ENCODE data around the gene CAMTA1.
A peak's percentile ranks its signal among the peaks of the same experiment; 100 is the strongest.
"Not testable (repeated sequence)": the region's sequence is repeated elsewhere in the genome, so short reads cannot be mapped to it uniquely, and the experiment has no call there.

CAMTA1 gene

GRCh38 chr1:7322283-7322785 is 537.1 kb downstream of the CAMTA1 start:
- H3K27ac ChIP-seq = no peak overlapping the region

GRCh38 chr1:7322912-7323311 is 537.7 kb downstream of the CAMTA1 start:
- Histone ChIP-seq H3K27ac (no peak overlapping the region), H3K4me3 (no peak overlapping the region)

More at GRCh38 chr1:7322283-7322785, 537.1 kb downstream of the CAMTA1 start:
- H3K4me3 ChIP-seq = no peak overlapping the region

GRCh38 chr1:7325254-7325653 is 540.0 kb downstream of the CAMTA1 start:
- Histone ChIP-seq H3K4me3 (no peak overlapping the region), H3K27ac (no peak overlapping the region)

DNA sequence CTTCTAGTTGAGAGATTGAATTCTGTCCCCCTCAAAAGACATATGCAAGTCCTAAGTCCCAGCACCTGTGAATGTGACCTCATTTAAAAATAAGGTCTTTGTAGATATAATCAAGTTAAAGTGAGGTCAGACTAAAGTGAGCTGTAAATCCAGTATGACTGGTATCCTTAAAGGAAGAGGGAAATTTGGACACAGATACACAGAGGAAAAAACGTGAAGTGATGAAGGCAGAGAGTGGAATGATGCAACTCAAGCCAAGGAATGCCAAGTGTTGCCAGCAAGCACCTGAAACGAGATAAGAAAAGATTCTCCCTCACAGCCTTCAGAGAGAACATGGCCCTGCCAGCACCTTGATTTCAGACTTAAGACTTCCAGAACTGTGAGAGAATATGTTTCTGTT is 541.1 kb downstream of the CAMTA1 start:
- Histone ChIP-seq H3K27ac (no peak overlapping the region), H3K4me3 (no peak overlapping the region)

GRCh38 chr1:7327849-7328248 is 542.6 kb downstream of the CAMTA1 start:
- no peak overlapping the region for H3K4me3 ChIP-seq
- H3K27ac ChIP-seq = no peak overlapping the region

- H3K4me3 ChIP-seq = no peak overlapping the region
- no peak overlapping the region for H3K27ac ChIP-seq
Measured at GRCh38 chr1:7329868-7330615, 544.8 kb downstream of the CAMTA1 start.

DNA sequence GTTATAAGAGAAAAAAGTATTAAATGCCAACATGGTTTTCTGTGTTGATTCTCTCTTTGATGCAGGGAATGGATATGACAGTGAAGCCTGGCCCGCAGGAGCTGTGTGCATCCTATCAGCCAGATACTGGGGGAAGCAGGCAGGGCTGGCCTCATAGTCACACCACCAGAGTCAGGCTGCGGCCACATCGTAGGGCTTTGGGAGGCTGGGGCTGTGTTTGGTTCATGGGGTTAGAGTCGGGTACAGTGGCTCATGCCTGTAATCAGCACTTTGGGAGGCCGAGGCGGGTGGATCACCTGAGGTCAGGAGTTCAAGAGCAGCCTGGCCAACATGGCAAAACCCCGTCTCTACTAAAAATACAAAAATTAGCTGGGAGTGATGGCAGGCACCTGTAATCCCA is 545.5 kb downstream of the CAMTA1 start:
- H3K4me3 ChIP-seq, H3K27ac ChIP-seq: not testable (repeated sequence)

- no peak overlapping the region for H3K27ac ChIP-seq
- no peak overlapping the region for H3K4me3 ChIP-seq
Measured at GRCh38 chr1:7331926-7332535, 546.8 kb downstream of the CAMTA1 start.

- H3K27ac ChIP-seq = no peak overlapping the region
- H3K4me3 ChIP-seq = no peak overlapping the region
Measured at GRCh38 chr1:7333094-7333493, 547.8 kb downstream of the CAMTA1 start.

- Histone ChIP-seq H3K27ac (no peak overlapping the region), H3K4me3 (no peak overlapping the region)
Measured at GRCh38 chr1:7333620-7334019, 548.4 kb downstream of the CAMTA1 start.

DNA sequence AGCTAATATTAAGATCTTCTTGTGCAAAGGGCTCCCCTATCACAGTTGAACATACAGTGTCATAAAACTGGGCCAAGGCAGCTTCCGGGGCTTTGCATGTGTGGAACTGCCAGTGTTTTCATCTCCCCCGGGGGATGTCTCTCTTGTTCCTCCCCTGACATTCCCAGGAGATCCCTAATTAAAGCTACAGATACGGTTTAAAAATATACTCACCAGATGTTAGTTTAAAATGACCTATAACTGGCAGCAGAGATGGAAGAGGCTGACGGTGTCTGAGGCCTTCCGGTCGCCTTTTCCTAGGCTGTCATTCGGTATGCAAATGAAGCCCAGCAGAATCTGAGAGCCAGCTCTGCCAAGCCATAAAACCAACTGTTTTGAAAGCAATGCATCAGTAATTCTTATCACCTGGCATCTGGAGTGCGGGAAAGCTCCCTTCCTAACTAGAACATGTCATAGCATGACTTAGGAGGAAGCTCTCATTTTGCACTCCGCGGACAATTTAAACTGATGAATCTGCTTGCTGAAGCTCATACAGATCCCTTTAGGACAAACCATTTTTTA is 549.3 kb downstream of the CAMTA1 start:
- peak overlapping the region in 1 of 21 experiments; percentile 6 for H3K27ac ChIP-seq
- no peak overlapping the region for H3K4me3 ChIP-seq

DNA sequence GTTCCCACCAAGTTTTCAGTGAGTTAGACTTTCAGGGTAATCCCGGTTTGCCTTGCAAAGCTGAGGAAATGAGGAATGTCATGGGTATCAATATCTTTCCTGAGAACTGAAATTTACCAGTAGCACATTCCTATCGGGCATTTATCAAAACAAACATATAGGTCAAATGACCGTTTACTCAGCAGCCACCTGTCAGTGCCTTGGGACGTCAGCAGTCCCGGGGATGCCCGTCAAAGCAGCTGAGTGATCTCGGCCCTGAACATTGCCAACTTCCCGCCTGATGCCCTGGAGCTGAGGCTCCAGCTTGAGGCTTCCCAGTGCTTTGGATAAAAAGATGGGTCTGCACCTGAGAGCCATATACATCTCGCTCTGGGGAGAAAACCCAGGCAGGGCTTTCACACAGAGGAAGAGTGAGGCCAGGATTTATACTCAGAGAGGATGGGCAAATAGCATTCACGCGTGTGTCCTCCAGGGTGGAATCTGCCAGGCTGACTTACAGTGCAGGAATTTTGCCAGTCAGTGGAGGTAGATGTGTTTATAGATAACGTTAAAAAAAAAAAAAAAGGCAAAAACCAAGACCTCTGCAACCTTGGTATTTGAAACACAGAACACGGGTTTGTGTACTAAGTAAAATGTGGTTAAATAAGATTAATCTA is 550.1 kb downstream of the CAMTA1 start:
- H3K27ac ChIP-seq = no peak overlapping the region
- no peak overlapping the region for H3K4me3 ChIP-seq

DNA sequence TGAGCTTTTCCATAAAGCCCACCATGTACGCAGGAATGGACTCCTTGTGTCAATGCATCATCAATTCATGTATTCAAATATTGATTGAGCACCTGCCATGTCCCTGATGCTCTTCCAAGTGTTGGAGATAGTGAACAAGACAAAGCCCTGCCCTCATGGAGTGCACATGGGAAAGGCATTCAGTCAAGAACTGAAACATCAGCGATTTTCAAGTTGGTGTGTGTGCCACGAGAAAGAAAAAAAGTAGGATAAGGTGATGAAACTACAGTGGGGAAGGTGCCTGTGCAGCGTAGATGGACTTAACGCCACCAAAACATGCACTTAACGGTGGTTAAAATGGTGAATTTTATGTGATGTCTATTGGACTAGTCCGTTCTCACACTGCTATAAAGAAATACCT is 553.2 kb downstream of the CAMTA1 start:
- Histone ChIP-seq H3K4me3 (no peak overlapping the region), H3K27ac (no peak overlapping the region)

DNA sequence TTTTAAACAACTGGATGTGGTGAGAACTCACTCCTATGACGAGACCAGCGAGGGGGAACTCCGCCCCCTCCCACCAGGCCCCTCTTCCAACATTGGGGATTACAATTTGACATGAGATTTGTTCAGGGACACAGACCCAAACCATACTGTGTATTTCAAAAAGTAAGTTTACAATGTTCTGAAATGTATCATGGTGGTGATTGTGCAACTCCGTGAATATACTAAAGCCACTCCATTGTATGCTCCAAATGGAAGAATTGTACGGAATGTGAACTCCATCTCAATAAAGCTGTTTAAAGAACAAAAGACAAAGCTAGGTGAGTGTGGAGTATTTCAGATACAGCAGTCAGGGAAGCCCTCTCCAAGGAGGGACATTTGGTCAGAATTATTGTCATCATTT is 553.8 kb downstream of the CAMTA1 start:
- H3K4me3 ChIP-seq = no peak overlapping the region
- H3K27ac ChIP-seq = no peak overlapping the region

- H3K4me3 ChIP-seq = no peak overlapping the region
- no peak overlapping the region for H3K27ac ChIP-seq
Measured at GRCh38 chr1:7339953-7340352, 554.7 kb downstream of the CAMTA1 start.

DNA sequence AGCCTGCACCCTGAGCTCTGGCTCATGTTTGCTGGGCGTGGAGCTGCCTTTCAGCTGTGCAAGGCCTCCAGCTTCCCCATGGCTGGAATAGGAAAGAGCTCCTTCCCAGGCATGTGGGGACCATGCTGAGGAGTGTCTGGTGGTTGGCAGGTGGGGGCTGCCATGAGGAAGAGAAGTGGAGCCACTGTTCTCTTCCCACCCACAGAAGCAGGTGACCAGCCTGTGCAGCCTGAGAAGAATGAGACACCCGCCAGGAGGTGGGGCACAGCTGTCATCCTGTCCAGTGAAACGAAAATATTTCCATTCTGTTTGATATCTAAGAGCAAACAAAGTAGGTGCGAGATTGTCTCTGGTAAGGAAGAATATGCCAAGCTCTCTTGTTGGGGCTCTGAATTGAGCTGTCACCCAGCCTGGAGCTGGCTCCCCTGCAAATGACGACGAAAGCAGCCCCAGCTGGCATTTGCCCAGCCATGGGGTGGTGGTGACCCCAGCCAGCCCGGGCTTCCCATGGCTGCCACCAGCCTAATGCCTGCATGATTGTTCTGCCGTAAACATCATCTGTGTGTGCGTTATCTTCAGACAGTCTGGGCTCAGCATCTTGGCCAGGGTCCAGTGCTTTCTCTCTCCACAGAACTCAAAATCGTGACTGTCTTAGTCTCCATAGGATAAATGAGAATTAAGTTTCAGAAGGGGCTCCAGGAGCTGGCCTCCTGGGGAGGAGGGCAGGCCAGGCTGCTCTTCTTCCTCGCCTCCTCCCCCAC is 556.1 kb downstream of the CAMTA1 start:
- no peak overlapping the region for H3K4me3 ChIP-seq
- no peak overlapping the region for H3K27ac ChIP-seq

DNA sequence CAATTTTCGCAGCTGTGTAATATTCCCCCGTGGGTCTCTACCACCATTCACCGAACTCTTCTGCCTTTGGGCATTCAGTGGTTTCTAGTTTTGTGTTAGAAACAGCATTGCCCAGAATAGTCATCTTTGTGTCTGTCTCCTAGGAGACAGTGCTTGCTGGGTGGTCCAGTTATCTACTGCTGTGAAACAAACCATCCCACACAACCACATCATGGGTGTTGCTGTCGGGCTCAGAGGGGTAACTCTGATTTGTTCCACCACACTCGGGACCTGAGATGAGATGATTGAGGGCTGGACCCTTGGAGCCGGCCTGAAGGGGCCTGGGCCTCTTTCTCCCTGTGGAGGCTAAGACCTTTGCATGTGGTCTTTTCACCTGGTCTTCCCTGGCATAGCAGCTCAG is 558.6 kb downstream of the CAMTA1 start:
- no peak overlapping the region for H3K27ac ChIP-seq
- H3K4me3 ChIP-seq = no peak overlapping the region

DNA sequence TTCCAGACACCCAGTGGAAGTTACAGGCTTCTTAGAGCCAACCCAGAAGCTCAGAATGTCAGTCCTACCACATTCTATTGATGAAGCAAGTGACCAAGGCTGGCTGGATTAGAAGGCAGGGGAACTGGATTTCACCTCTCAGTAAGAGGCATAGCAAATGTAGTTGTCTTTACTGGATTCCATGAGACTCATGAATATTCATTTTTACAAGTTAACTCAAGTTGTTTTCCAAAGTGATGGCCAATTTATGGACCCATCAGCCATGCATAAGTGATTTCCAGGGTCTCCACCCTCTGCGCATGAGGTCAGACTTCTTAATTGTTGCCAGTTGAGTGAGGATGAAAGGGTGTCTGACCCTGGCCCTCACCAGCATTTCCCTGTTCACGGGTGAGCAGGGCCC is 559.0 kb downstream of the CAMTA1 start:
- Histone ChIP-seq H3K4me3 (no peak overlapping the region), H3K27ac (no peak overlapping the region)

DNA sequence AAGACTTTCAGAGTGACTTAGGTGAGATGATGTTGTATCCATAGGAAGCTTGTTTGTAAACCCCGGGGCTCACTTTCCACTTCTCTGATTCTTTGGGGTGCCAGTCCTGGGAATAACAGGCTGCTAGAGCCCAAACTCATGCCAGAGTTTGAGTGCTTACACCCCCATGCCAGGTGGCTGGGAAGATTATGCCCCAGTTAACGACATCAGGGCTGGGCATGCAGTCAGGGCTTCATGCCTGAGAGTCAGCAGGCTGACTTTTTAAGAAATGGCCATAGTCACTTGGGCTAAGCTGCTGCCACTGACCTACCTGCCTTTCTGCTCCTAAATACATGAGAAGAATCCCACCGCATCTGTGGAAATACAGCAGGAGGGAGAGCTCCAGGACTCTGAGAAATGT is 560.3 kb downstream of the CAMTA1 start:
- no peak overlapping the region for H3K27ac ChIP-seq
- no peak overlapping the region for H3K4me3 ChIP-seq

DNA sequence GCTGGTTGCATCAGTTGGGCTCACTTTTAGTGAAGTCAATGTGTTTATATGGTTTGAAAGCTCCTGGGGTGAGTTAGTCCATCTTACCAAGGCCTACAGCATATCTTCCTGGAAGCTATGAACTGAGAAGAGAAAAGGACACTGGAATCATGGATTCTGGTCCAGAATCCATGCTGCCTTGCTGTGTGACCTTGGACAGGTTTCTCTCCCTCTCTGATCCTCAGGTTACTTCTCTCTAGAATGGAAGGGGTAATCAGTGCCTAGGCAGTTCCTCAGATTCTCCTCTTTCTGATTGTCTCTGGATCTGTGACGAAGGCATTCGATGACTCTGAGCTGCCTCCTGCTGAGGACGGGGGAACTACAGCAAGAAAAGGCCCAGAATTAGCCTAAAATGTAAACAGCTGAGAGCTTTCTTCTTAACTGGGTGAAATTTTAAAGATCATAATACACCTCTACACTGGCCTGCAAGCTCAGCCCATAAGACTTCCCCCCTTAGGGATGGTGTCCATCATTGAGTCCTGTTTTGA is 560.9 kb downstream of the CAMTA1 start:
- H3K4me3 ChIP-seq = no peak overlapping the region
- H3K27ac ChIP-seq = no peak overlapping the region
